Right kidney (tissue), 1 donor: ENCODE measurements around the gene NADSYN1.

Experiments used
- DNase-seq: peaks from one replicate; pipeline ENCODE4 v3.0.0-alpha.2; 2016

Gene NADSYN1

DNA sequence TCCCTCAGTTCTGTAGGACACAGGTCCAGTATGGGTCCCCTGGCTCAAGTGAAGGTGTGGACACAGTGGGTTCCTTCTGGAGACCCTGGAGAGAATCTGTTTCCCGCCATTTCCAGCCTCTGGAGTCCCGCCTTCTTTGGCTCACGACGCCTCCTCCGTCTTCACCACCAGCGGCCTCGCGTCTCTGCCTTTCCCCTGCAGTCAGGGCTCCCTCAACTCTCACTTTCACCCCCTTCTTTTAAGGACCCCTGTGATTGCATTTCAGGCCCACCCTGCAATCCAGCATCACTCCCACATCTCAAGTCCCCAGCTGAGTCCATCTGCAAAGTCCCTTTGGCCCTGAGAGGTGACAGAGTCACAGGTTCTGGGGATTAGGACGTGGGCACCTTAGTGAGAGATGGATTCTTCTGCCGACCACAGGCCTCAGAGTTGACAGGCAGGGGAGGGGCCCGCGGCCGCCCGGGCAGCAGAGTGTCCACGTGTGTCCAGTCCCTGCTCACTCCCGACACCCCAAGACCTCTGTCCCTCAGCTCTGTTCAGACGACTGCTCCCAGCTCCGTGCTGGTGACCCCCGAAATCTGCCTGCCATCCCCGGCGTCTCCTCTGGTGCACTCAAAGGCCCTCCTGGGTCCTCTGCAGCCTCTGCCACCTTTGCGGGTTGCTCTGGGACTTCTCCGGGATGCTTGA is 37.2 kb downstream of the NADSYN1 start:
- DNase-seq = no peak

DNA sequence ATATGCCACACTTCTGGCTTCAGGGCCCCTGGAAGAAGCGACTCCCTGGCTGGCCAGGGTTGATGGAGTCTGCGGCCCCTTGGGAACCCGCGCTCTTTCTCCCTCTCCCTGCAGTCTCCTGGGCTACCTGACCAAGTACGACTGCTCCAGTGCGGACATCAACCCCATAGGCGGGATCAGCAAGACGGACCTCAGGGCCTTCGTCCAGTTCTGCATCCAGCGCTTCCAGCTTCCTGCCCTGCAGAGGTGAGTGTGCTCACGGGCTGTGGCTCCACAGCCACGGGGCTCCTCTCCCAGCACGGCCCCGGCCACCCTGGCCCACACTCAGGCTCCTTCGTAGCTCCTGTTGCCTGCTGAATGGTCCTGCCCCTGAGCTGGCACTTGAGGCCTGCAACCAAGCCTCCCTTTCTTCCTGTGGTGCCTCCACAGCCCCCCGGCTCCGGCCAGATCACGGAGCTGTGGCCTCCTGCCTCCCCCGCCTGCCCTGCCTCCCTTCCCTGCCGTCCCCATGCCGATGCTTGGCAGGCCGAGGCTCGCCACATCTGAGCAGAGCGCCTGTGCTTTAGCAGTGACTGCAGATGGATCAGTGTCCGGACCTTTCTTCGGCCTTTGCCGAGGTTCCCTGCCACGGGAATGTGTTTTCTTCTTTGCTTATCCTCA is 37.9 kb downstream of the NADSYN1 start:
- no peak for DNase-seq

DNA sequence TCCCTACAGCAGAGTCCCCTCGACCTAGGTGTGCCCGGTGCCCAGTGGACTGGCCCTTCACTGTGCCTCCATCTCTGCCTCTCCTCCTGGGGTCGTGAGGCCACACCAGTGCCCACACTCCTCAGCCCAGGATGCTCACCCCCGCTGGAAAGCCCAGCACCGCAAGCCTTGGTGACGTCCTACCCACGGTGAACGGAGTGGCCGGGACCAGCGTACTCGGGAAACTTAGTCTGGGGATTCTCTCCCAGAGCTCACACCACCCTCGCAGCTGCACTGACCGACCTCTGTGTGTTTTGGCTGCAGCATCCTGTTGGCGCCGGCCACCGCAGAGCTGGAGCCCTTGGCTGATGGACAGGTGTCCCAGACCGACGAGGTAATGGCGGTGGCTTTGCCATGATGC is 38.5 kb downstream of the NADSYN1 start:
- no peak for DNase-seq

DNA sequence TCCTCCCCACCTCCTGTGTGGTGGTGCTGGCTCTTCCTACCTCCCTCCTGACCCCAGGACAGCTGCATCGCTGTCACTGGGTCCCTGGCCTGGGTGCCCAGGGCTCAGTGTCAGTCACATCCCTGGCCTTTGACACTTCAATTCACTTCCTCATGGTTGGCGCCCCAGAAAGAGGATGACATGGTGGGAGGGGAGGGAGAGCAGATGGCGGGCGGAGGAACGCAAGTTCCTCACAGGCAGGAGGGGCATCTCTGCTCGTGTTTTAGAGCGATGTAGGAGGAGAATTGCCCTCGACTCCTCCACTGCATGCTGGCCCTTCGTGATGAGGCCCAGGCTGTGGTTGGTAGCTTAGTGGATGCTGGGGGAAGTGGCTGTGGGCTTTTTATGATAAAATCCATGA is 38.9 kb downstream of the NADSYN1 start:
- DNase-seq = no peak

DNA sequence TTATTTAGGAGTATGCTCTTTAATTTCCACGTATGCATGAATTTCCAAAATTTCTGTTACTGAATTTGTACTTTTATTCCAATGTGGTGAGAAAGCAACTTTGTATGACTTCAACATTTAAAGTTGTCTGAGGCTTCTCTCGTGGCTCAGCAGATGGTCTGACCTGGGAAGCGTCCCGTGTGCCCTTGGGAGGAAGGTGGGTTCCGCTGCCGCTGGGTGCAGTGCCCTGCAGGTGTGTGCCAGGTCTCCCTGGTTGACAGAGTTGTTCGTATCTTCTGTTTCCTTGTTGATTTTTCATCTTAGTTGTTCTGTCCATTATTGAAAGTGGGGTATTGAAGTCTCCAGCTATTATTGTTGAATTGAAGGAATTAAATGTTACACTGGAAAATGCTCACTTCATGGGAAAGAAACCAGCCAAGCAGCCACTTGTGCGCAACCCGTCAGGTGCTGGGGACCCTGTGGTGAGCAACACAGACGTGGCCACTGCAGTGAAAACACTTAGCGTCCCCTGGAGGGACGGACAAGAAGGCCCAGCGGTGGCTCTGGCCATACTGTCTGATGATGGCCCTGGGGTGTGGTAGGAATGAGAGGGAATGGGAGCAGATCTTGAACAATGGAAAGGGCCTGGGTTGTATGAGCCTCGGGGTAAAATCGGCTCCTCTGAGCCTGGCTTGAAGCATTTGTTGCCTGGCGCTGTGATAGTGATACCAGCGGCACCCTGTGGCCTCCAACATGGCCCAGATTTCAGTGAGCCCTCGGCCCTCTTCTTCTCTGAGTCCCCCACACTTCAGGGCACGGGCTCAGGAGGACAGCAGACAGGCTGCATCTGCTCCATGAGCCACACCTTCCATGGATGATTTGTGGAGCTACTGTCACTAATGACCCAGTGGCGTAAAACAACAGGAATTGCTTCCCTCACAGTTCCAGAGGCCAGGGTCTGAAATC is 42.6 kb downstream of the NADSYN1 start:
- no peak for DNase-seq

DNA sequence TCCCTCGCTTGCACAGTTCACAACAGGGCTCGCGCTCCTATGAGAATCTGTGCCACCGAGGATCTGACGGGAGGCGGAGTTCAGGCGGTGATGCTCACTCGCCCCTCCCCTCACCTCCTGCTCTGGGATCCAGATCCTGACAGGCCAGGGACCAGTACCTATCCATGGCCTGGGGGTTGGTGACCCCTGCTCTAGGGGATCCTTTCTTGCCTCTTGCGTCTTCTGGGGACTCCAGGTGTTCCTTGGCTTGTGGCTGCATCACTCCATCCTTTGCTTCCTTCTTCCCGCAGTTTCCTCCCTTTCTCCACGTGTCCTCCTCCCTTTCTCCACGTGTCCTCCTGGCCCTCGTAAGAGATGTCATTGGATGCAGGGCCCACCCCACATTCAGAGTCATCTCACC is 43.4 kb downstream of the NADSYN1 start:
- DNase-seq = no peak

DNA sequence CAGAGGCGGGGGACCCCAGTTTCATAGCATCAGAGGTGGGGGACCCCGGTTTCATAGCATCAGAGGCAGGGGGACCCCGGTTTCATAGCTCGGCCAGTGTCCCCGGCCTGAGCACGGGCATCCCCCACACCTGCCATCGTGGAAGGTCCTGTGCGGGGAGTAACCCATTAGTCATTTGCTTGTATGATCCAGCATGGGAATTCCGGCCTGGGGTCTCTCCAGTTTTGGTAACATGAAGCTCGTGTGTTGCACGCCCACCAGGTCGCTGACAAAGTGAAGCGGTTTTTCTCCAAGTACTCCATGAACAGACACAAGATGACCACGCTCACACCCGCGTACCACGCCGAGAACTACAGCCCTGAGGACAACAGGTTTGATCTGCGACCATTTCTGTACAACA is 45.1 kb downstream of the NADSYN1 start:
- no peak for DNase-seq

DNA sequence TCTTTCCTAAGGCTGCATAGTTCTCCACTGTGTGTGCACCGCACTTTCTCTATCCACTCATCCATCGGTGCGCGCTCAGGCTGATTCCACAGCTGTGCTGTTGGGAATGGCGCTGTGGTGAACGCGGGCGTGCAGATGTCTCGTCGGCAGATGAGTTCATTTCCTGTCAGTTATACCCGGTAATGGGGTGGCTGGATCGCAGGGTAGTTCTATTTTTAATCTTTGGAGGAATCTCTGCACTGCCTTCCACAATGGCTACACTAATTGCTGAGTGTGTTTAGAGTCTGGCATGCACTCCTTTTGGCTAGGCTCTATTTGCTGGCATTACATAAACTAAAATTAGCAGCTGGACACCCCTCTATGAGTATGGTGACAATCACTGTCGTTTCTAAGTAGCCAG is 46.1 kb downstream of the NADSYN1 start:
- DNase-seq = no peak

DNA sequence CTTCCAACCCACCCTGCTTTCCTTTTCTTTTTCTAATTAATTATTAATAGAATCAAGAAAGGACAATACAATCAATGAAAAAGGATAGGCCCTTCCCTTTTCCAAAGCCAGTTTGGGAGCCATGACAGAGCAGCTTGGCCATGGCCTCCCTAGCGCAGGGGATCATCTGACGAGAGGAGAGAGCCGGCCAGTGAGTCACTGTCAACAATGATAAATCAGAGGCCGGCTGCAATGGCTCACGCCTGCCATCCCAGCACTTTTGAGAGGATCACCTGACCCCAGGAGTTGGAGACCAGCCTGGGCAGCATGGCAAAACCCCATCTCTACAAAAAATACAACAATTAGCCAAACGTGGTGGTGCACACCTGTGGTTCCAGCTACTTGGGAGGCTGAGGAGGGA is 46.5 kb downstream of the NADSYN1 start:
- no peak for DNase-seq

DNA sequence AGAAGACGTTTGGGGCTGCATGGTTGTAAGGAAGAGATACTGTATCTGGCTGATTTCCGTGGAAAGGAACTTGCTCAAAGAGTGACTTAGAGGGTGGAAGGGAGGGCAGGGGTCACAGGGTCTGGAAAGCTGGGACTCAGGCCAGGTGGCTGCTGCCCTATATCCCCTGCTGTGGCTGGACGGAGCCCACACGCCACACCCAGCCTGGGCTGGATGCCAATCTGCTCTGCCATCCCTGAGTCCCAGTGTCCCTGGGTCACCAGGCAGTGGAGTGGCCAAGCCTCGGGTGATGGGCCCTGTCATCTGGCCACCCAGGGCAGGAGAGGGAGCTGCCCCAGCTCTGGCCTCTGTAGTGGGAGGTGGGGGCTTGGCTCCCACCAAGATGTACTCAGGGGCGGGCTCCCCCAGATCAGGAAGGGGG is 47.6 kb downstream of the NADSYN1 start:
- DNase-seq = no peak

DNA sequence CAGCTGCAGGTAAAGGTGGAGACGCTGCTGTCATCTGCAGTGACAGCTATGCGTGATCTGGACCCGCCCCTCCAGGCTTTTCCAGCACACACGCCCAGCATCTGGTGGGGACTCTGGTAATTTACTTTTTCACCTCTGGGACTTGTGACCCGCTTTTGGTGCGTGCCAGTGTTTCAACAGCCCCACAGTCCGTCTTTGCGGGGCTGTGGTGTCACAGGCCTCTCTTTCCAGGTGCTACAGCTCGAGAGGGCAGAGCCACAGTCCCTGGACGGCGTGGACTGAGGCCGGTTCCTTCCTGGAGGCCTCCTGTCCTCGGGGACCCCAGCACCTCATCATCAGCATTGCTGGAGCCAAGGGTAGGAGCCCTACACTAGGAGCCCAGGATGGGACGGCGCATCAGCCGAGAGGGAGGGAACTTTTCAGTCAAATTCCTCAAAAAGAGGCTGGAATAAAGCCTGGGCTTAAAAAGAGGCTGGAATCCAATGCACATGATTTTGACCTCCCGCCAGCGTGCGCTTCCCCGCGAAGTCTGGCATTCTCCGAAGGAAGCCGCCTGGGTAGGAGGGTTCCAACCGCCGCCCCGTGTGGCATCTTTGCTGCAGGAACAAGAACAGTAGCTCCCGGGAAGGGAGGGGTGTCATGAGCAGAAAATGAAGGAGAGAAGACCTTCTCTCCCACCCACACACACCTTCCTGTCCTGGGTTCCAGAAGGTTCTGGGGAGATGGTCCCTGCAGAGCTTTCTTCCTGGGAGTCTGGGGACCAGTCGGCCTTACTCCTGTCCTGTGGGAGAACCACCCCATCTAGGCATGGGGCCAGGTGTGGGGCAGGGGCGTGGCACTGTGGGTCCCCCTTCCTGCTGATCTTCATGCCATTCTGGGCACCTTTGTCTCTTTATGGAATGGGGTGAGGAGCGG is 48.3 kb downstream of the NADSYN1 start:
- no peak for DNase-seq

DNA sequence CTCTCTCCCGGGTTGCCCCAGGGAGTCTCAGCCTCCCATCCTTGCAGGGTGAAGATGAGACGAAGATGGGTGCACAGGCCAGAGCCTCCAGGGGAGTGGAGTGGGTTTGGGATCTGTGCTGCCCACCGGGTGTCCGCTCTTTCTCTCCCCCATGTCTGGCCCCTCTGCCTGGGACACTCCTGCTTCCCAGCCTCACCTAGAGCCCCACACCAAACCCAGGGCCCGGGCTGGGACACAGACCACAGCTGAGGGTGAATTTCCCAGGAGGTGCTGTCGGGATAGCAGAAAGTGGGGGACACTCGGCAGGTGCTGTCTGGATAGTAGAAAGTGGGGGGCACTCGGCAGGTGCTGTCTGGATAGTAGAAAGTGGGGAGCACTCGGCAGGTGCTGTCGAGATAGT is 49.0 kb downstream of the NADSYN1 start:
- DNase-seq = no peak

DNA sequence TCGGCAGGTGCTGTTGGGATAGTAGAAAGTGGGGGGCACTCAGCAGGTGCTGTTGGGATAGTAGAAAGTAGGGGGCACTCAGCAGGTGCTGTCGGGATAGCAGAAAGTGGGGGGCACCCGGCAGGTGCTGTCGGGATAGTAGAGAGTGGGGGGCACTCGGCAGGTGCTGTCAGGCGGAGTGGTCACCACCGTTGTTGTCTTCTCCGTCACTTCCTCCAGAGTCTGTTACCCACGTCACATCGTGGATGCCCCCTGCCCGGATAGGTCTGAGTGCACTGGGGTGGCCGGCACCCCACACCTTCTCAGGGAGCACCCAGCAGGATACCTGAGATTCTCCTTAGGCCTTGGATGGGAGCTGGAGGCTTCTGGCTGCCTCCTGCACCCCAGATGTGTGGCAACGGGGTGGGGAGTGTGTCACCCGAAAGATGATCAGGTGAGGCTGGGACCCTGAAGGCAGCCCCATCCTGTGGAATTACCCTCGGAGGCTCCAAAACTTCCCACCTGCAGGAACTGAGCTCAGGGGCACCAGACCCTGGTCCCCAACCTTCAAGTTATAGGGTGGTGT is 50.0 kb downstream of the NADSYN1 start:
- no peak for DNase-seq

DNA sequence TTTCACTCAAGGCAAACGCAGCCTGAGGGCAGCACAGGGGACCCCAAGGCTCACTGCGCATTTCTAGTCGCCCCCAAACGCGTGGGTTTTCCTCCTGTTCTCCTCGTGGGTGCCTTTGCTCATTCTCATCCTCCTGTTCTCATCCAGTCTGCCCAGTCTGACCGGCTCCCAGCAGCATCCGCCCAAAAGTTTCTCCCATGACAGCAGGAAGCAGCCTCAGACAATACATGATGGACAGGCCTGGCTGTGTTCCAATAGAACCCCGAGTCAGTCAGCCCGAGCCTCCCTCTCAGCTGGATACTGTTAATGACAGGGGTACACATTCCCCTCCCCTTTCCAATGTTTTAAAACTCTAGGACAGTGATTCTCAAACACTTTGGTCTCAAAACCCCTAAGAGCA is 51.5 kb downstream of the NADSYN1 start:
- no peak for DNase-seq

DNA sequence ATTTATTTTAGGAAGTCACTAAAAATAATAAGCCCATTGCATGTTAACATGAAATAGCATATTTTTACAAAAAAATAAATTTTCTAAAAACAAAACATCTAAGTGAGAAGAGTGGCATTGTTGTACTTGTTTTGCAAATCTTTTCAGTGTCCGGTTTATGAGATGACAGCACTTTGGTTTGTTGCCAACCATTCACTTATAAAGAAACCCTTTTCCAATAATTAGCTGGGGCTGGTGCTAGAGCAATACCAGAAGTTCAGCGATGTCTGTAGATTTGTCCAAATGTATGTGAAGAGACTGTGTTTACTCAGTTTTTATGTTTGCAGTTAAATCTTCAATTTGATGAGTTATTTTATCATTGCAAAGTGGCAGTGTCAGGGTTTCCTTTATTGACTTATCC is 52.0 kb downstream of the NADSYN1 start:
- no peak for DNase-seq

DNA sequence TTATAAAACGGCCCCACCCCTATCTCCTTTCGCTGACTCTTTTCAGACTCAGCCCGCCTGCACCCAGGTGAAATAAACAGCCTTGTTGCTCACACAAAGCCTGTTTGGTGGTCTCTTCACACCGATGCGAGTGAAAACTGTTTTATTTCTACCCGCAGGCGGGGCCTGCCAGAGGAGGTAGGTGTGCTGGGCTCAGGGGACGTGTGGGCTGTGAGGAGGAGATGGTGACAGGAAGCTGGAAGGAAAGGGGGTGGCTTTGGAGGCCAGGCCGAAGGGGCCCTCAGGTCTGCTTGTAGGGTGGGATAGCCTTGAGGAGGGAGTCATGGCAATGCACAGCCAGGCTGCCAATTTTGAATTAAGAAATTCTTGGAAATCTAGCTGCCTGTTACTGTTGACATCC is 52.8 kb downstream of the NADSYN1 start:
- DNase-seq = no peak

DNA sequence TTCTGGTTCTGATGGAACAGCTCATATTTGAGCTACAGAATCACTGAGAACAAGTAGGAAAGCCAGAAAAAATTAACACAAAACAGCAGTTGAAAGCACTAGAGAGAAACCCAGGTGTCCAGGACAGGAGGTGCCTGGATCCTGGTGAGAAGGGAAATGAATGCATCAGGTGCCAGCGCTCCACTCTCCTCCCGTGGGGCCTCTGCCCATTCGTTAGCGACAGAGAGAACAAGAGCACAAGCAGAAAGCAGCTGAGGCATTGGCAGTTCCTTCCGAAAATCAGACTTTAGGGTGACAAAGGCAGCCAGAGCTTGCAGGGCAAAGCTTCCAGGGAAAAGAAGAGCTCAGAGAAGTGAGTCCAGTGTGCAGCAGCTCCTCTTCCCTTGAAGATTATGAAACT is 54.1 kb downstream of the NADSYN1 start:
- DNase-seq = no peak

DNA sequence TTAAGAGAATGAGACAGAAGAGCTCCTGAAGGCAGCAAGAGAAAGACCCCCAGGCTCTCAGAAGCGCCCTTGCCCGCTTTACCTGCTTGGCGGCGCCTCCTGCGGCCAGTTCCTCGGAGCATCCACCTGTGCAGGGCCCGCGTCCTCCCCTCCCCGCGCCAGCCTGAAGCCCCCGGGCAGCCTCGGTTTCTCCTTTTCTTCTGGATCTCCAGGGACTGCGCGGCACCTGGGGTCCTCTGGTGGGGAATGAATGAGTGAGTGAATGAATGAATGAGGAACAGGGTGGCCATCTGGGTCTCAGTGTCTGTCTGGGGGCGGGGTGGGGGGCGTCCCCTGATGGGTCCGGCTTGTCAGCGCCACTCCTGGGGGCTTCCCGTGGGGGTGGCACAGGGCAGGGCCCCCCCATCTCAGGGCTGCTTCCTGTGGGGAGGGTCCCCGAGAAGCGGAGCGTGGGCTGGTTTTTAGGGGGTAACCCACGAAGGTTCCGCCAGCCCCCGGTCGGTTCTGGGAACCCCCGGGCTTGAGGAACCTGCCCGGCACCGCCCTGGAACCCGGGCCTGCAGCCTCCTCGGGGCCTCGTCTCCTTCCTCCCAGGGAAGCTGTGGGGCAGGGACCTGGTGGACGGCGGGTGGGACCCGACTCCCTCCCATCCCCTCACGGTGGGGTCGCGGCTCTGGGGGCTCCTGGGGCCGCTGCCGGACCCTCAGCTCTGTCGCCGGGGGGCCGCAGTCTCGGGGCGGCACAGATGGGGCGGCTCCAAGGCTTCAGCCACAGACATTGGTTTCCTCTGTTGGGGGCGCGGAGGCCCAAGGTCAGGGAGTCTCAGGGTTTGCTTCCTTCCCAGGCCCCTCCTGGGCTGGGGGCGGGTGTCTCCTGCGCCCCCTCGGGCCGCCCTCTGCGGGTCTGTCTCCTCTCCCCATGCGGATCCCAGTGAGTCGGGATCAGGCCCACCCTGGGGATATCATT is 65.8 kb downstream of the NADSYN1 start:
- no peak for DNase-seq

DNA sequence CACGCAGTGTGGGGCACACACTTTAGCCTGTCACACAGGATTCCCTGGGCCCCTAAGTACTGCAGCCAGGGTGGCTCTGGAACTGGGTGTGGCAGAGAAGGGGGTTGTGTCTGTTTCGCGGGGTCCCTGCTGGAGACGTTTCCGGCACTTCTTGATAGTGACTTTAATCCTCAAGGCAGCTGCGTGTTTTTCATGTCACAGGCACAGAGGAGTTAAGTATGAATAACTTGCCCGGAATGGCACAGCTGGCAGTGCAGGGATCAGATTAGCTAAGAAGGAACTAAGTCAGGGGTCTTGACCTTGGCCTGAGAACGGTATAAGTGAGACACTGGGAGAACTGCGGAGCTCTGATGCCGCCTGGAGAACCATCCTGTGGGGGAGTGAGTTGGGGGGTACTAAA is 66.5 kb downstream of the NADSYN1 start:
- DNase-seq = no peak

DNA sequence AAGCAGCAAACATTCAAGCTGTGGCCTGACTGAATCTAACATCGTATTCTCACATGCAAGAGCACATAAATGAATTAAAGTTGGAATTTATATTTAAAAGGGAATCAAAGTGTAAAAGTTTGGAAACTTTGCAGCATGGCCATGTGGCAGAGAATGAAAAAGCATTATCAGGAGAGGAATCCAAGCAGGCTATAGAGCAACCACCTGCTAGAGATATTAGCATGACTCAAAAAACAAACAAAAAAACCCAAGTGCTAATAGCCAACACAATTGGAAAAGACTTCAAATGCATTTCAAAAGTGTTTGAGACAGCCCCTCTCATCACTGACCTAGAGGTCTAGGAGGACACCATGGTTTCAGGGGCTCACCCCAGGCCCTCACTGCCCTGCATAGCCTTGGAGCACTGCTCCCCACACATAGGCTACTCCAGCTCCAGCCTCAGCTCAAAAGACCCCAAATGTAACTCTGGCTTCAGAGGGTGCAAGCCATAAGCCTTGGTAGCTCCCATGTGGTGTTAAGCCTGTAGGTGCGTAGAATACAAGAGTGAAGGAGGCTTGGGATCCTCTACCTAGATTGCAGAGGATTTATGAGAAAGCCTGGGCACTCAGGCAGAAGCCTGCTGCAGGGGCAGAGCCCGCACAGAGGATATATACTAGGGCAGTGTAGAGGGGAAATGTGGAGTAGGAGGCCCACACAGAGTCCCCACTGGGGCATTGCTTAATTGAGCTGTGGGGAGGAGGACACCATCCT is 72.4 kb downstream of the NADSYN1 start:
- no peak for DNase-seq
